Measurements from ENCODE around the gene MUC5B.

GRCh38 chr11:1288426-1289151 is 65.7 kb downstream of the MUC5B start:
- TF ChIP-seq CTCF (conservative IDR thresholded peaks at IDR 0.05; ENCODE audit: low read depth, low read length): no peak
- TF ChIP-seq EZH2phosphoT487 (IDR thresholded peaks at IDR 0.05; ENCODE audit: borderline replicate concordance, low read length): no peak

Data from PC-3 (cell line).